GM12878 (cell line): ENCODE results near the gene HSPBP1. TPM values are rescaled to one million over a fixed set of nuclear protein-coding genes. Genes with fewer than 3 reads are reported as not detected.

Experiments used
- ATAC-seq: fragments of 200-7000 bp; cut with Tn5 transposase; 3 replicates; pipeline ENCODE4 v1.9.1; 2020; ENCODE audit warnings: mild to moderate bottlenecking, moderate library complexity
- BruUV-seq: library from RNA; stranded (reverse); fragments of 400-500 nt; replicated peaks from 2 replicates; lab custom pipeline; 2021; lab: Mats Ljungman, UMichigan
- CTCF ChIA-PET: fragments of 300-600 bp; sonication (Branson Sonifier 250); formaldehyde crosslinking; extraction: SDS; loops from one replicate; lab custom pipeline; 2021; ENCODE audit warnings: inconsistent platforms; lab: Yijun Ruan, JAX
- POLR2A ChIA-PET: fragments of 350-600 bp; formaldehyde crosslinking; extraction: SDS; loops from one replicate; lab custom pipeline; 2021; ENCODE audit warnings: inconsistent platforms; lab: Charles Lee
- RAD21 ChIA-PET: fragments of 300-600 bp; sonication (Branson Sonifier 250); formaldehyde crosslinking; loops from one replicate; lab custom pipeline; 2023; ENCODE audit warnings: antibody characterized with exemption; ENCODE audit not compliant: unreplicated experiment; lab: Charles Lee
- SMC1A ChIA-PET: fragments of 300-600 bp; sonication (Branson Sonifier 250); formaldehyde crosslinking; loops from one replicate; lab custom pipeline; 2023; ENCODE audit not compliant: unreplicated experiment, uncharacterized antibody; lab: Charles Lee
- DNase-seq: peaks from one replicate; pipeline ENCODE4 v3.0.0-alpha.2; 2011; ENCODE audit warnings: low read depth, low spot score
- FAIRE-seq: peaks from 3 replicates; lab custom pipeline; 2011; peaks lifted over from hg19 to GRCh38; lab: Jason Lieb, UNC
- H2AFZ ChIP-seq: 2 replicates; pipeline ENCODE4 v1.6.0; 2011; ENCODE audit warnings: low read depth, low read length, control low read depth; ENCODE audit not compliant: control insufficient read depth
- H3K27ac ChIP-seq: 2 replicates; pipeline ENCODE4 v1.5.1; 2011; ENCODE audit warnings: control low read depth; ENCODE audit not compliant: control insufficient read depth, insufficient read depth
- H3K27me3 ChIP-seq, 2 experiments: replicated peaks in 1 of 2; 2 replicates each; pipeline versions ENCODE4 v1.6.0 to v1.6.1; 2011; ENCODE audit warnings: low read length in 1 of 2; ENCODE audit not compliant: control insufficient read depth in 2 of 2, insufficient read depth in 2 of 2
- H3K36me3 ChIP-seq, 2 experiments: 2 replicates each; pipeline ENCODE4 v1.5.1; 2011; ENCODE audit warnings: low read length in 1 of 2; ENCODE audit not compliant: control insufficient read depth in 2 of 2, insufficient read depth in 2 of 2
- H3K4me1 ChIP-seq: 2 replicates; pipeline ENCODE4 v1.6.1; 2011; ENCODE audit warnings: mild to moderate bottlenecking, low read length, moderate library complexity, mixed read lengths; ENCODE audit not compliant: control insufficient read depth, insufficient read depth
- H3K4me2 ChIP-seq: 2 replicates; pipeline ENCODE4 v1.6.0; 2011; ENCODE audit warnings: control low read depth; ENCODE audit not compliant: control insufficient read depth, insufficient read depth
- H3K4me3 ChIP-seq: fragments of 200-600 bp; sonication (generic); 2 replicates; pipeline ENCODE4 v1.5.1; 2016
- H3K79me2 ChIP-seq: 2 replicates; pipeline ENCODE4 v1.6.0; 2011; ENCODE audit warnings: low read length; ENCODE audit not compliant: control insufficient read depth, insufficient read depth
- H3K9ac ChIP-seq: 2 replicates; pipeline ENCODE4 v1.8.0; 2011; ENCODE audit warnings: low read length, control low read depth, mixed read lengths; ENCODE audit not compliant: control insufficient read depth, insufficient read depth
- H3K9me3 ChIP-seq: replicated peaks from 3 replicates; pipeline ENCODE4 v1.5.1; 2011; ENCODE audit warnings: mild to moderate bottlenecking, low read length; ENCODE audit not compliant: control insufficient read depth, insufficient read depth
- H4K20me1 ChIP-seq: 2 replicates; pipeline ENCODE4 v1.6.0; 2011; ENCODE audit not compliant: control insufficient read depth, insufficient read depth
- CBX5 ChIP-seq: sonication (generic); IDR thresholded peaks from 2 replicates; pipeline ENCODE4 v1.6.1; 2016; ENCODE audit warnings: low read depth, moderate library complexity, mild to moderate bottlenecking, inconsistent platforms
- CREB1 ChIP-seq: IDR thresholded peaks from 2 replicates; pipeline ENCODE4 v1.6.1; 2012; ENCODE audit warnings: low read depth, mild to moderate bottlenecking, inconsistent platforms
- ETV6 ChIP-seq, 2 experiments: fragments of 450-650 bp in 1 of 2; IDR thresholded peaks in 1 of 2; conservative IDR thresholded peaks in 1 of 2; 2 replicates each; pipeline ENCODE4 v1.6.1; 2014; ENCODE audit warnings: antibody characterized with exemption in 1 of 2, borderline replicate concordance in 1 of 2, low read depth in 1 of 2, mild to moderate bottlenecking in 1 of 2, moderate library complexity in 1 of 2
- FOXM1 ChIP-seq: IDR thresholded peaks from 2 replicates; pipeline ENCODE4 v1.6.1; 2012; ENCODE audit warnings: low read depth, mild to moderate bottlenecking, inconsistent platforms, low read length, moderate library complexity
- IKZF1 ChIP-seq: fragments of 450-650 bp; conservative IDR thresholded peaks from 2 replicates; pipeline ENCODE4 v1.6.1; 2017; ENCODE audit warnings: antibody characterized with exemption, mild to moderate bottlenecking
- NFYA ChIP-seq: IDR thresholded peaks from 2 replicates; pipeline ENCODE4 v1.6.1; 2011; ENCODE audit warnings: low read depth, mild to moderate bottlenecking, low read length, improper control_type of control experiment, borderline replicate concordance
- NR2C2 ChIP-seq: IDR thresholded peaks from 2 replicates; pipeline ENCODE4 v1.6.1; 2011; ENCODE audit warnings: borderline replicate concordance, low read depth; ENCODE audit not compliant: control insufficient read depth, insufficient read length
- POLR2A ChIP-seq: IDR thresholded peaks from 2 replicates; pipeline ENCODE4 v1.6.1; 2011; ENCODE audit warnings: low read depth, mild to moderate bottlenecking, low read length
- POLR2AphosphoS2 ChIP-seq: IDR thresholded peaks from 2 replicates; pipeline ENCODE4 v1.6.1; 2011; ENCODE audit warnings: low read depth, mild to moderate bottlenecking, low read length, improper control_type of control experiment, moderate library complexity
- POLR2AphosphoS5 ChIP-seq: IDR thresholded peaks from 2 replicates; pipeline ENCODE4 v1.6.1; 2011; ENCODE audit warnings: mild to moderate bottlenecking, low read length, inconsistent platforms
- RBBP5 ChIP-seq: fragments of 200-600 bp; sonication (generic); conservative IDR thresholded peaks from 2 replicates; pipeline ENCODE4 v1.6.1; 2016
- SMAD1 ChIP-seq: fragments of 450-650 bp; IDR thresholded peaks from 2 replicates; pipeline ENCODE4 v1.6.1; 2018; ENCODE audit warnings: mild to moderate bottlenecking, low read depth; ENCODE audit not compliant: partially characterized antibody
- SMC3 ChIP-seq: IDR thresholded peaks from 2 replicates; pipeline ENCODE4 v1.6.1; 2011; ENCODE audit warnings: low read length, improper control_type of control experiment, borderline replicate concordance
- TBL1XR1 ChIP-seq: IDR thresholded peaks from 2 replicates; pipeline ENCODE4 v1.6.1; 2012; ENCODE audit warnings: low read depth, low read length, improper control_type of control experiment
- YBX1 ChIP-seq: fragments of 450-650 bp; IDR thresholded peaks from 2 replicates; pipeline ENCODE4 v1.6.1; 2016; ENCODE audit warnings: antibody characterized with exemption
- ZNF207 ChIP-seq: fragments of 450-650 bp; IDR thresholded peaks from 2 replicates; pipeline ENCODE4 v1.6.1; 2014; ENCODE audit warnings: antibody characterized with exemption, mild to moderate bottlenecking, borderline replicate concordance
- ZNF274 ChIP-seq: IDR thresholded peaks from one replicate; pipeline ENCODE4 v1.8.0; 2011; ENCODE audit not compliant: insufficient read length, insufficient read depth
- ZNF592 ChIP-seq: fragments of 450-650 bp; IDR thresholded peaks from 2 replicates; pipeline ENCODE4 v1.6.1; 2017; ENCODE audit warnings: mild to moderate bottlenecking, moderate library complexity
- WGBS: methylation state at CpG from one replicate; pipeline ENCODE4 v1.1.6; 2016; ENCODE audit warnings: low lambda C conversion rate; ENCODE audit not compliant: insufficient replicate concordance, insufficient coverage; ENCODE audit errors: missing lambda C conversion rate; 5-methylcytosine and 5-hydroxymethylcytosine counted together
- in situ Hi-C: fragments of 300-500 bp; cut with MboI; formaldehyde crosslinking; loops from 9 replicates; pipeline ENCODE4 v1.14.3; 2018; ENCODE audit warnings: mixed read lengths
- intact Hi-C: fragments of 100-400 bp; cut with micrococcal nuclease; formaldehyde crosslinking; loops from one replicate; pipeline ENCODE4 v1.14.2; 2022; ENCODE audit not compliant: unreplicated experiment
- polyA plus RNA-seq, 11 experiments: library from polyadenylated mRNA; depleted of rRNA in 4 of 11; unstranded in 6 of 11; stranded (reverse) in 5 of 11; fragments of >200 nt; fragmentation: Nextera tagmentation in 4 of 11; fragmentation: Illumina TruSeq in 1 of 11; extraction: Ambion mirVana in 4 of 11; extraction: Trizol in 1 of 11; gene quantifications; 1 replicate in 1 of 11; 2 replicates in 10 of 11; pipeline versions ENCODE4 v1.2.1 to v1.2.3, GENCODE V29; 2011 to 2016; ENCODE audit warnings: inconsistent platforms in 2 of 11, missing spikeins in 2 of 11, low read depth in 1 of 11
- total RNA-seq, 4 experiments: library from RNA; depleted of rRNA in 3 of 4; stranded (reverse); fragments of >200 nt in 3 of 4; fragmentation: Illumina TruSeq in 1 of 4; extraction: Trizol in 1 of 4; gene quantifications; 2 replicates each; pipeline versions ENCODE4 v1.2.1 to v1.2.3, GENCODE V29; 2013 to 2021

Gene HSPBP1
- total and polyA plus RNA-seq, 10 of the 15 experiments (the other 5 are each of a cell fraction or from before 2014, with no cell fraction given), result 0.18 to 83.3 (median 23.0) TPM

GRCh38 chr19:55299991-55300390, 20.1 kb upstream of the HSPBP1 start:
- Histone ChIP-seq H3K4me1 (peaks cover 11% of the 10 kb centered on the region), H3K79me2 (no peaks in the 10 kb centered on the region), H3K36me3 (no peaks in the 10 kb centered on the region), H3K9ac (no peak overlapping the region), H3K9me3 (no peaks in the 10 kb centered on the region), H3K27ac (no peak overlapping the region), H2AFZ (no peak overlapping the region), H3K4me3 (no peak overlapping the region), H3K4me2 (no peak overlapping the region), H3K27me3 (no peaks in the 10 kb centered on the region), H4K20me1 (no peaks in the 10 kb centered on the region)
- ChIA-PET RAD21 (no interaction called here), SMC1A (interaction anchor here (1.2 to 3.5 kb wide), 3 partner anchors 38 to 84 kb away, joined by 3 to 22 read pairs (median 16); partner anchors contain the start of genes KMT5C and TMEM238), POLR2A (interaction anchor here (2.8 kb wide), 1 partner anchor 84 kb away, joined by 9 read pairs; the partner anchor contains the start of gene TMEM238), CTCF (interaction anchor here (3.1 to 3.8 kb wide), 2 partner anchors 39 to 84 kb away, joined by 32 to 49 read pairs; partner anchors contain the start of genes KMT5C and TMEM238)
- TF ChIP-seq NR2C2, result no peak
- TF ChIP-seq SMC3, result no peak
- TF ChIP-seq POLR2A, result no peak
- TF ChIP-seq CBX5, result no peak
- TF ChIP-seq TBL1XR1, result no peak
- no peak for TF ChIP-seq ZNF207
- TF ChIP-seq CREB1, result no peak
- no peak for TF ChIP-seq NFYA
- no peak for TF ChIP-seq ZNF592
- TF ChIP-seq POLR2AphosphoS2, result no peak
- TF ChIP-seq FOXM1, result no peak
- TF ChIP-seq RBBP5, result no peak
- TF ChIP-seq SMAD1, result no peak
- no peak for TF ChIP-seq ZNF274
- no peak for TF ChIP-seq ETV6 (conservative IDR thresholded peaks at IDR 0.05 in 1 of 2, IDR thresholded peaks at IDR 0.05 in 1 of 2; ENCODE audit: borderline replicate concordance in 1 of 2, low read depth in 1 of 2)
- no peak for TF ChIP-seq POLR2AphosphoS5
- TF ChIP-seq IKZF1, result no peak
- no peak for TF ChIP-seq YBX1
- no TSS peak for BruUV-seq
- WGBS, result 79% methylated on average over 10 of the region's 10 CpGs
- DNase-seq, result no peak
- intact Hi-C loops, result loop anchor here (5.0 kb wide), 1 partner anchor 82 kb away; the partner anchor contains the start of gene TMEM238
- in situ Hi-C loops, result no loop called here
- no peak for FAIRE-seq
- no peak for ATAC-seq
